Raji (cell line): ENCODE results near the gene DCDC2.

Experiments used
- POLR2A ChIP-seq: IDR thresholded peaks from 2 replicates; pipeline ENCODE4 v1.6.1; 2011; ENCODE audit warnings: low read depth, low read length, control low read depth; ENCODE audit not compliant: insufficient read depth

The DCDC2 gene

GRCh38 chr6:24240380-24240928 lies 117.4 kb downstream of the DCDC2 start:
- no peak for TF ChIP-seq POLR2A

GRCh38 chr6:24238700-24239099 lies 119.2 kb downstream of the DCDC2 start:
- TF ChIP-seq POLR2A = no peak

- no peak for TF ChIP-seq POLR2A
These were observed 123.9 kb downstream of the DCDC2 start for GRCh38 chr6:24233813-24234442.

GRCh38 chr6:24231438-24231977 lies 126.4 kb downstream of the DCDC2 start:
- TF ChIP-seq POLR2A = no peak

GRCh38 chr6:24229696-24230405 lies 128.0 kb downstream of the DCDC2 start:
- no peak for TF ChIP-seq POLR2A

- no peak for TF ChIP-seq POLR2A
These were observed 129.1 kb downstream of the DCDC2 start for GRCh38 chr6:24228681-24229255.

- TF ChIP-seq POLR2A = no peak
These were observed 129.7 kb downstream of the DCDC2 start for GRCh38 chr6:24228123-24228522.

- TF ChIP-seq POLR2A = no peak
These were observed 130.3 kb downstream of the DCDC2 start for GRCh38 chr6:24227556-24227955.

- TF ChIP-seq POLR2A = no peak
These were observed 131.3 kb downstream of the DCDC2 start for GRCh38 chr6:24226541-24226940.

GRCh38 chr6:24225838-24226237 lies 132.0 kb downstream of the DCDC2 start:
- no peak for TF ChIP-seq POLR2A

GRCh38 chr6:24223115-24223919 lies 134.5 kb downstream of the DCDC2 start:
- no peak for TF ChIP-seq POLR2A

- TF ChIP-seq POLR2A = no peak
These were observed 138.2 kb downstream of the DCDC2 start for GRCh38 chr6:24219670-24220069.

GRCh38 chr6:24214984-24215383 lies 142.9 kb downstream of the DCDC2 start:
- no peak for TF ChIP-seq POLR2A

GRCh38 chr6:24207413-24207812 lies 150.4 kb downstream of the DCDC2 start:
- no peak for TF ChIP-seq POLR2A

- TF ChIP-seq POLR2A = no peak
These were observed 152.8 kb downstream of the DCDC2 start for GRCh38 chr6:24205020-24205492.
